ENCODE measurements around the gene RAD17. TPM values are rescaled to one million over a fixed set of nuclear protein-coding genes. Genes with fewer than 3 reads are reported as not detected.

The RAD17 gene
- polyA plus RNA-seq, 1 donor: 25.1 TPM

Other genes with a start within 250 kb of the RAD17 start
- gene CCNB1, start 202.7 kb upstream of the RAD17 start, polyA plus RNA-seq (ENCODE audit: insufficient read length): 28.4 TPM
- 9.1 TPM for gene CENPH, start 180.2 kb upstream of the RAD17 start, polyA plus RNA-seq (ENCODE audit: insufficient read length)
- 21.5 TPM for gene CDK7, start 134.9 kb upstream of the RAD17 start, polyA plus RNA-seq (ENCODE audit: insufficient read length)
- gene CCDC125, start 37.0 kb upstream of the RAD17 start, polyA plus RNA-seq (ENCODE audit: insufficient read length): 3.8 TPM
- 38.0 TPM for gene AK6, start 298 bp upstream of the RAD17 start, polyA plus RNA-seq (ENCODE audit: insufficient read length)
- 35.6 TPM for gene TAF9, start 298 bp upstream of the RAD17 start, polyA plus RNA-seq (ENCODE audit: insufficient read length)
- gene MARVELD2, start 45.3 kb downstream of the RAD17 start, polyA plus RNA-seq (ENCODE audit: insufficient read length): 0.10 TPM
- 1.6 TPM for gene OCLN, start 123.0 kb downstream of the RAD17 start, polyA plus RNA-seq (ENCODE audit: insufficient read length)
- gene GTF2H2C, start 190.4 kb downstream of the RAD17 start, polyA plus RNA-seq (ENCODE audit: insufficient read length): 39.4 TPM

Measured in forelimb muscle (tissue), 1 donor.